HL-60 (cell line): ENCODE data around the gene RSPH10B2.

ENCODE experiments used
- POLR2AphosphoS5 ChIP-seq: IDR thresholded peaks from 2 replicates; pipeline ENCODE4 v1.6.1; 2012; ENCODE audit warnings: low read depth
- TF ChIP-seq, protein P1 (sequence below): IDR thresholded peaks from one replicate; pipeline ENCODE4 v1.5.1; 2011; ENCODE audit warnings: low read length, control low read depth, inconsistent platforms; ENCODE audit not compliant: insufficient read depth
- TF ChIP-seq, protein P2 (sequence below): IDR thresholded peaks from 2 replicates; pipeline ENCODE4 v1.6.1; 2012; ENCODE audit warnings: low read depth; ENCODE audit not compliant: insufficient replicate concordance

DNA sequence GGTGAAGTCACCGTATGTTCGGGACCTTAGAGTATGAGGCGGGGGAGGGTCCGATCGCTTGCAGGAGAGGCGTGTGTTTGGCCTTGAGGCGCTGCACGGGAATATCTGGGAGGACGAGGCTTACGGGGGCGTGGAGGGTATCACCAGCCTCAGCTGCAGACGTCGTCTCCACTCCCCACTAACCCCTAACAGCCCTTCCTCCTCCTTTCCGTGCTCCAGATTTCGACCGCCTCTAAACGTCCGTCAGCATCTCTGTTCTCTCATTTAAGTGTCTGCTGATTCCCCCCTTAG, 23.6 kb upstream of the RSPH10B2 start:
- TF ChIP-seq, protein P1, sequence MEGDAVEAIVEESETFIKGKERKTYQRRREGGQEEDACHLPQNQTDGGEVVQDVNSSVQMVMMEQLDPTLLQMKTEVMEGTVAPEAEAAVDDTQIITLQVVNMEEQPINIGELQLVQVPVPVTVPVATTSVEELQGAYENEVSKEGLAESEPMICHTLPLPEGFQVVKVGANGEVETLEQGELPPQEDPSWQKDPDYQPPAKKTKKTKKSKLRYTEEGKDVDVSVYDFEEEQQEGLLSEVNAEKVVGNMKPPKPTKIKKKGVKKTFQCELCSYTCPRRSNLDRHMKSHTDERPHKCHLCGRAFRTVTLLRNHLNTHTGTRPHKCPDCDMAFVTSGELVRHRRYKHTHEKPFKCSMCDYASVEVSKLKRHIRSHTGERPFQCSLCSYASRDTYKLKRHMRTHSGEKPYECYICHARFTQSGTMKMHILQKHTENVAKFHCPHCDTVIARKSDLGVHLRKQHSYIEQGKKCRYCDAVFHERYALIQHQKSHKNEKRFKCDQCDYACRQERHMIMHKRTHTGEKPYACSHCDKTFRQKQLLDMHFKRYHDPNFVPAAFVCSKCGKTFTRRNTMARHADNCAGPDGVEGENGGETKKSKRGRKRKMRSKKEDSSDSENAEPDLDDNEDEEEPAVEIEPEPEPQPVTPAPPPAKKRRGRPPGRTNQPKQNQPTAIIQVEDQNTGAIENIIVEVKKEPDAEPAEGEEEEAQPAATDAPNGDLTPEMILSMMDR: no peak
- no peak for TF ChIP-seq POLR2AphosphoS5
- TF ChIP-seq, protein P2, sequence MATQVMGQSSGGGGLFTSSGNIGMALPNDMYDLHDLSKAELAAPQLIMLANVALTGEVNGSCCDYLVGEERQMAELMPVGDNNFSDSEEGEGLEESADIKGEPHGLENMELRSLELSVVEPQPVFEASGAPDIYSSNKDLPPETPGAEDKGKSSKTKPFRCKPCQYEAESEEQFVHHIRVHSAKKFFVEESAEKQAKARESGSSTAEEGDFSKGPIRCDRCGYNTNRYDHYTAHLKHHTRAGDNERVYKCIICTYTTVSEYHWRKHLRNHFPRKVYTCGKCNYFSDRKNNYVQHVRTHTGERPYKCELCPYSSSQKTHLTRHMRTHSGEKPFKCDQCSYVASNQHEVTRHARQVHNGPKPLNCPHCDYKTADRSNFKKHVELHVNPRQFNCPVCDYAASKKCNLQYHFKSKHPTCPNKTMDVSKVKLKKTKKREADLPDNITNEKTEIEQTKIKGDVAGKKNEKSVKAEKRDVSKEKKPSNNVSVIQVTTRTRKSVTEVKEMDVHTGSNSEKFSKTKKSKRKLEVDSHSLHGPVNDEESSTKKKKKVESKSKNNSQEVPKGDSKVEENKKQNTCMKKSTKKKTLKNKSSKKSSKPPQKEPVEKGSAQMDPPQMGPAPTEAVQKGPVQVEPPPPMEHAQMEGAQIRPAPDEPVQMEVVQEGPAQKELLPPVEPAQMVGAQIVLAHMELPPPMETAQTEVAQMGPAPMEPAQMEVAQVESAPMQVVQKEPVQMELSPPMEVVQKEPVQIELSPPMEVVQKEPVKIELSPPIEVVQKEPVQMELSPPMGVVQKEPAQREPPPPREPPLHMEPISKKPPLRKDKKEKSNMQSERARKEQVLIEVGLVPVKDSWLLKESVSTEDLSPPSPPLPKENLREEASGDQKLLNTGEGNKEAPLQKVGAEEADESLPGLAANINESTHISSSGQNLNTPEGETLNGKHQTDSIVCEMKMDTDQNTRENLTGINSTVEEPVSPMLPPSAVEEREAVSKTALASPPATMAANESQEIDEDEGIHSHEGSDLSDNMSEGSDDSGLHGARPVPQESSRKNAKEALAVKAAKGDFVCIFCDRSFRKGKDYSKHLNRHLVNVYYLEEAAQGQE: no peak
